ENCODE results near the gene TENT4A. TPM values are rescaled to one million over a fixed set of nuclear protein-coding genes. Genes with fewer than 3 reads are reported as not detected.

Gene TENT4A
- total RNA-seq, 4 donors from 2014 or later, result 8.0 to 30.7 (median 17.9) TPM

DNA sequence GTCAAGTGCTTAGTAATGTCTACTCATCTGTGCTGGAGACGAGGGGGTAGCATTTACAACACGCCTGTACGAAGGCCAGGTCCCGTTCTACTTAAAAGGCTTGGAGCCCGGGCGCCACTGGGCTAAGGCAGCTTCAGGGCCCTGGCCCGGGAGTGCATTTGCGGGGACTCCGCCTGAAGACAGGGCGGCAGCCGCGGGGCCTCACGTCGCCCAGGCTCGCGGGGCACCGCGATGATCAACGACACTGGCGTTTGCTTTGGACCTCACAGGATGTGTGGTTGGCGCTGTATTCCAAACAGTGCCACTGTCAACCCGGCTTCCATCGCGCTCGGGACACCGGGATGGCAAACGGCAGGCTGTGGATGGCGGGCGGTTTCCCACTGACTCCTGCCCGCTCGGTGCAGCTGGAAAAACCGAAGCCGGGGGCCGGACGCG lies 1.1 kb upstream of the TENT4A start:
- TF ChIP-seq POLR2A (IDR thresholded peaks at IDR 0.05), result no peak
- TF ChIP-seq, protein P1, sequence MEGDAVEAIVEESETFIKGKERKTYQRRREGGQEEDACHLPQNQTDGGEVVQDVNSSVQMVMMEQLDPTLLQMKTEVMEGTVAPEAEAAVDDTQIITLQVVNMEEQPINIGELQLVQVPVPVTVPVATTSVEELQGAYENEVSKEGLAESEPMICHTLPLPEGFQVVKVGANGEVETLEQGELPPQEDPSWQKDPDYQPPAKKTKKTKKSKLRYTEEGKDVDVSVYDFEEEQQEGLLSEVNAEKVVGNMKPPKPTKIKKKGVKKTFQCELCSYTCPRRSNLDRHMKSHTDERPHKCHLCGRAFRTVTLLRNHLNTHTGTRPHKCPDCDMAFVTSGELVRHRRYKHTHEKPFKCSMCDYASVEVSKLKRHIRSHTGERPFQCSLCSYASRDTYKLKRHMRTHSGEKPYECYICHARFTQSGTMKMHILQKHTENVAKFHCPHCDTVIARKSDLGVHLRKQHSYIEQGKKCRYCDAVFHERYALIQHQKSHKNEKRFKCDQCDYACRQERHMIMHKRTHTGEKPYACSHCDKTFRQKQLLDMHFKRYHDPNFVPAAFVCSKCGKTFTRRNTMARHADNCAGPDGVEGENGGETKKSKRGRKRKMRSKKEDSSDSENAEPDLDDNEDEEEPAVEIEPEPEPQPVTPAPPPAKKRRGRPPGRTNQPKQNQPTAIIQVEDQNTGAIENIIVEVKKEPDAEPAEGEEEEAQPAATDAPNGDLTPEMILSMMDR (IDR thresholded peaks at IDR 0.05), result peak in 1 of 6 experiments; percentile 20
- peak overlapping the region; percentile 70 to 97 (median 86) for H3K4me3 ChIP-seq
- peak overlapping the region; percentile 93 to 99 (median 95) for H3K27ac ChIP-seq
- no peaks in the 10 kb centered on the region for H3K36me3 ChIP-seq
- WGBS, 2 donors, result 0% methylated on average over 3 to 19 of the region's 36 CpGs
- peak; percentile 29 for DNase-seq
- intact Hi-C loops (cut with DNase I), result loop anchor here (5.0 kb wide), 1 partner anchor 75 kb away; no protein-coding TSS in a partner anchor
- peaks cover 24 to 37% (median 27%) of the 10 kb centered on the region in 3 donors for H3K4me1 ChIP-seq
- H3K9me3 ChIP-seq, result no peaks in the 10 kb centered on the region
- no peaks in the 10 kb centered on the region for H3K27me3 ChIP-seq

DNA sequence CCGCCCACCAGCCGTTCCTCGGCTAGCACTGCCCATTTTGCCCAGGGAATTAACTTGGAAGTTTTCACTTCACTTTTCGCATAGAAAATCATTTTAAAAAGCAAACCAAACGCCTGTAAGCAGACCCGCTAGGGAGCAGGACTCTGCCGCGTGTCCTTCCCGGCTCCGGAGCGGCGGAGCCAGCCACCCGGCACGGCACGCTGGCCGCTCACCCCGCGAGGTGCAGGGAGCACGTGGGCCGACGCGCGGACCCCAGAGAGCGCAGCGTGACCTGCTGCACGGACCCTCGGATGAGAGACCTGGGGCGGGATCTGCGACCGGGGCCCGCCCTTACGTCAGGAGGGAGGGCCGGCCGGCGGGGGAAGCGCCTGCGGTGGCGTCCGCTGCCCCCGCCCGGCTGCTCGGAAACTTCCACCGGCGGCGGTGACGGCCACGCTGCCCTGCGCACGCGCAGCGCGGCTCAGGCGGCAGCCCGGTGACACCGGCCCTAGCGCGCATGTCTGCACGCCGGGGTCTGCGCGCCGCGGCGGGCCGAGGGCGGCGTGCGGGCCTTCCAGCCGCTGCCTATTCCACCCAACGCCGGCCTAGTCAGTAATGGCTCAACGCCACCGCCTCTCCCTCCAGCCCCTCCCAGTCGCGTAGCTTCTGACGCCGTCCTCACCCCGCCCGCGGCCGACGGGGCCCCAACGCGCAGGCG lies 507 bp upstream of the TENT4A start:
- Histone ChIP-seq H3K27me3 (no peaks in the 10 kb centered on the region), H3K27ac (peak overlapping the region; percentile 93 to 99 (median 95)), H3K9me3 (no peaks in the 10 kb centered on the region), H3K4me3 (peak overlapping the region; percentile 70 to 97 (median 86)), H3K4me1 (peaks cover 30 to 43% (median 31%) of the 10 kb centered on the region in 3 donors), H3K36me3 (no peaks in the 10 kb centered on the region)
- WGBS, 2 donors, result 0% methylated on average over 5 of the region's 85 CpGs; no CpG with 5 or more reads in 1 of the 2 donors
- intact Hi-C loops (cut with DNase I), result loop anchor here (5.0 kb wide), 1 partner anchor 75 kb away; no protein-coding TSS in a partner anchor
- peak in 3 of 4 donors; percentile 57 to 83 (median 75) for TF ChIP-seq POLR2A (IDR thresholded peaks at IDR 0.05)
- TF ChIP-seq, protein P1 (IDR thresholded peaks at IDR 0.05), result peak in 1 of 6 experiments; percentile 16
- DNase-seq, result no peak

DNA sequence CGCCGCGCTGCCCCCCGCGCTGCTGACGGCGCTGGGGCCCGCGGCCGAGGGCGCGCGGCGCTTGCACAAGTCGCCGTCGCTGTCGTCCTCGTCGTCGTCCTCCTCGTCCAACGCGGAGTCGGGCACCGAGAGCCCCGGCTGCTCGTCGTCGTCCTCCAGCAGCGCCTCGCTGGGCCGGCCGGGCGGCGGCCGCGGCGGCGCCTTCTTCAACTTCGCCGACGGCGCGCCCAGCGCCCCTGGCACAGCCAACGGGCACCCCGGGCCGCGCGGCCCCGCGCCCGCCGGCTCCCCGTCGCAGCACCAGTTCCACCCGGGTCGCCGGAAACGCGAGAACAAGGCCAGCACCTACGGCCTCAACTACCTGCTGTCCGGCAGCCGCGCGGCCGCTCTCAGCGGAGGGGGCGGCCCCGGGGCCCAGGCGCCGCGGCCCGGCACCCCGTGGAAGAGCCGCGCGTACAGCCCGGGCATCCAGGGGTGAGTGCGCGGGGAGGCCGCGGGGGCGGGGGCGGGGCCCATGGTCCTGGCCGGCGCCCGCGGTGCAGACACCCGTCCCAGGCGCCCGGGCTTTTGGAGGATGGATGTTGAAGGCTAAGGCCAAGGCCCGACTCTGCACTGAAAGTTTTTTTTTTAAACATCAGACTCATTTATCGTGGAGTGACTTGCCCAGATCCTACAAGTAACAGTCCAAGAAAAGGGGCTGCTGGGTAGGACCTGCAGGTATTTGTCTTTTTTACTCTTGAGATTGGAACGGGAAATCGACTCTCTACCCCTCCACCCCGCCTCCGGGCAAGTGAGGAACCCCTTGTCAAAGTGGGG lies 1.2 kb downstream of the TENT4A start:
- intact Hi-C loops (cut with DNase I), result loop anchor here (5.0 kb wide), 1 partner anchor 77 kb away; no protein-coding TSS in a partner anchor
- Histone ChIP-seq H3K4me3 (peak overlapping the region; percentile 57 to 97 (median 78)), H3K27ac (peak overlapping the region; percentile 57 to 99 (median 94)), H3K4me1 (peaks cover 39 to 60% (median 40%) of the 10 kb centered on the region in 3 donors), H3K36me3 (peaks cover 0 to 2% (median 0%) of the 10 kb centered on the region in 3 donors), H3K9me3 (no peaks in the 10 kb centered on the region), H3K27me3 (no peaks in the 10 kb centered on the region)
- TF ChIP-seq, protein P1 (IDR thresholded peaks at IDR 0.05), result no peak
- TF ChIP-seq POLR2A (IDR thresholded peaks at IDR 0.05), result no peak
- WGBS, 2 donors, result 0 to 1% methylated on average over 5 to 6 of the region's 99 CpGs
- DNase-seq, result no peak

DNA sequence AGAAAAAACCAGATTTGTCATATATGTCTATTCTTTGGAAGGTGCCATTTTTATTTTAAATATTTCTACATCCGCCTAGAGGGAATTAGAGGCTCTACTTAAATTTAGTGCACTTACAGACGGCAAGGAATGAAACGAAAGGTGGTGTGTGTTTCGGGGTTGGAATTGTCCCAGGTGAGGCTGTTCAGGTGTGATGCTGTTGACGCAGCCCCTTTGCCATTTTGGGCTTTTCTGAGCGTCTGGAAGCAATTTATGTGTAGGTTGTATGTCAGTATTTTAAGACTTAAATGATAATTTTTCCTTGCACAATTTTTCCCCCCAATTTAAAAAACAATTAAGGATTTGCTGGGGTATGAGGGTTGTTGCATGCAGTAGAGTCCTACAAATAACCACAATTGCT lies 2.0 kb downstream of the TENT4A start:
- WGBS, 2 donors, result 27% methylated on average over 6 of the region's 6 CpGs
- DNase-seq, result no peak
- peaks cover 42 to 68% (median 48%) of the 10 kb centered on the region in 3 donors for H3K4me1 ChIP-seq
- H3K4me3 ChIP-seq, result peak overlapping the region; percentile 57 to 97 (median 78)
- no peak for TF ChIP-seq POLR2A (IDR thresholded peaks at IDR 0.05)
- TF ChIP-seq, protein P1 (IDR thresholded peaks at IDR 0.05), result no peak
- peaks cover 0 to 6% (median 0%) of the 10 kb centered on the region in 3 donors for H3K36me3 ChIP-seq
- no peaks in the 10 kb centered on the region for H3K9me3 ChIP-seq
- no peaks in the 10 kb centered on the region for H3K27me3 ChIP-seq
- intact Hi-C loops (cut with DNase I), result no loop called here
- H3K27ac ChIP-seq, result peak overlapping the region in 2 of 4 donors; percentile 57 to 99

Data from esophagus squamous epithelium (tissue), 5 donors.